Colonic mucosa (tissue), 4 donors: Measurements from ENCODE around the gene ENO1. TPM values are rescaled to one million over a fixed set of nuclear protein-coding genes. Genes with fewer than 3 reads are reported as not detected.
"Not testable (repeated sequence)": the region's sequence is repeated elsewhere in the genome, so short reads cannot be mapped to it uniquely, and the experiment has no call there.

Experiments used
- DNase-seq: peaks from one replicate; pipeline ENCODE4 v3.0.0-alpha.2; 2020
- H3K27ac ChIP-seq: fragments of 200-600 bp; one replicate; pipeline ENCODE4 v1.8.0; 2021
- H3K27me3 ChIP-seq: fragments of 200-600 bp; one replicate; pipeline ENCODE4 v1.8.0; 2021
- H3K36me3 ChIP-seq: fragments of 200-600 bp; one replicate; pipeline ENCODE4 v1.8.0; 2021
- H3K4me1 ChIP-seq: fragments of 200-600 bp; one replicate; pipeline ENCODE4 v1.8.0; 2021; ENCODE audit warnings: mild to moderate bottlenecking
- H3K4me3 ChIP-seq: fragments of 200-600 bp; one replicate; pipeline ENCODE4 v1.8.0; 2021
- H3K9ac ChIP-seq, 2 donors: one replicate each; pipeline ENCODE4 v1.7.0; 2013; ENCODE audit warnings: control low read depth in 2 of 2, low read depth in 2 of 2, low read length in 2 of 2
- H3K9me3 ChIP-seq: fragments of 200-600 bp; one replicate; pipeline ENCODE4 v1.8.0; 2021
- CTCF ChIP-seq: fragments of 200-600 bp; IDR thresholded peaks from one replicate; pipeline ENCODE4 v1.8.0; 2022; ENCODE audit warnings: antibody characterized with exemption, mild to moderate bottlenecking
- intact Hi-C: fragments of 100-400 bp; cut with DNase I; formaldehyde crosslinking; loops from one replicate; pipeline ENCODE4 v1.14.1; 2022
- total RNA-seq, 2 donors: library from RNA; stranded (reverse); fragmentation: NEBNext Ultra II Directional in 1 of 2; extraction: Animal tissue kit (Norgen Biotek cat#: 25700) in 1 of 2; gene quantifications; one replicate each; pipeline ENCODE4 v1.2.1, GENCODE V29; 2021
- donor health status: healthy.
- donor health status: DM: no; HTN: no; CAD: no.
- donor health status: DM: no; HTN: no; CAD: no.

Gene ENO1
- total RNA-seq, 2 donors from 2014 or later = 982 to 1,067 TPM

DNA sequence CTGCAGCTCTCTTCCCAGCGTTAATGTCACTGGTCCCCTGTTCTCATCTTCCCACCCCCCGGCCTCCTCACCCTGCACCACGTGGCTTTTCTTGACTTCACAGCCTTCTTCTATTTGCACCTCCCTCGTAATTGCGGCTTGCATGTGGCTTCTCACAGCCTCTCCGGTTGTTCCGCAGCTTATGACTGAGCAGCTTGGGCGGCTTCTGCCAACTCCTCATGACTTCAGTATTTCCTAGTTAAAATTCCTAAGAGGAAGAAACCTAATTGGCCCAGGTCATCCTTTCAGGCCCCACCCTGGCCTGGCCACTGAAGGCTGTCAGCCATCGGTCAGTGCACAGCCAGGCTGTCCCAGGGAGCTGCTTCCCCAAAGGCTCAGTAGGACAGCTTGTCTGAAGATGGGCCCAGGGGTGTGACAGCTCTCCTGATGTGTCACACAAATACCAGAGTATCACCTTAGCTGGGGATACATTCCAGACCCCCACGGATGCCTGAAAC is 52.5 kb downstream of the ENO1 start:
- intact Hi-C loops = no loop called here
- Histone ChIP-seq H3K9ac (no peak overlapping the region), H3K4me3 (no peak overlapping the region), H3K4me1 (peaks cover 5% of the 10 kb centered on the region), H3K27me3 (no peaks in the 10 kb centered on the region), H3K36me3 (no peaks in the 10 kb centered on the region), H3K27ac (no peak overlapping the region), H3K9me3 (no peaks in the 10 kb centered on the region)
- no peak for DNase-seq
- no peak for TF ChIP-seq CTCF

DNA sequence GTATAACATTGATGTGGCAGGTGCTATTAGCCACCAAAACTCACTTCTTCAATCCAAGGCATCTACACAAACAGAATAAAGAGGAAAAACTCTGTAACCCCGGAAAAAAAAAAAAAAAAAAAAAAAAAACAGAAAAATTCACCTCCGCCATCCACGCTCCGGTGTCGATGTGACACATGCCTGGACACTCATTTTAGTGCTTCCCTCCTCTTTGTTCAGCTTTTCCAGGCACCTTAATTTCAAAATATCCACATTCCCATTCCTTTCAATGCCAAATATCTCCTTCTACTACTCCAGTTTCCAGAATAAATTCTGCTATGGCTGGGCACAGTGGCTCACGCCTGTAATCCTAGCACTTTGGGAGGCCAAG is 55.2 kb downstream of the ENO1 start:
- no peak for TF ChIP-seq CTCF
- Histone ChIP-seq H3K4me1 (peaks cover 7% of the 10 kb centered on the region), H3K9ac (peak overlapping the region in 1 of 2 donors; percentile 0), H3K9me3 (no peaks in the 10 kb centered on the region), H3K4me3 (no peak overlapping the region), H3K36me3 (no peaks in the 10 kb centered on the region), H3K27ac (peak overlapping the region; percentile 49), H3K27me3 (no peaks in the 10 kb centered on the region)
- intact Hi-C loops = no loop called here
- no peak for DNase-seq

- intact Hi-C loops = no loop called here
- Histone ChIP-seq H3K4me3 (no peak overlapping the region), H3K9me3 (no peaks in the 10 kb centered on the region), H3K9ac (peak overlapping the region in 1 of 2 donors; percentile 0), H3K27me3 (no peaks in the 10 kb centered on the region), H3K36me3 (no peaks in the 10 kb centered on the region), H3K27ac (peak overlapping the region; percentile 49), H3K4me1 (peaks cover 8% of the 10 kb centered on the region)
- no peak for TF ChIP-seq CTCF
- peak; percentile 30 for DNase-seq
Observed at GRCh38 chr1:8822373-8823294, 55.9 kb downstream of the ENO1 start.

- H3K4me3 ChIP-seq = no peak overlapping the region
Observed at GRCh38 chr1:8821084-8821483, 57.4 kb downstream of the ENO1 start.

GRCh38 chr1:8818789-8819188 is 59.7 kb downstream of the ENO1 start:
- intact Hi-C loops, H3K9ac ChIP-seq, H3K9me3 ChIP-seq, H3K4me3 ChIP-seq, H3K4me1 ChIP-seq, DNase-seq, H3K27me3 ChIP-seq, H3K36me3 ChIP-seq: not testable (repeated sequence)
- H3K27ac ChIP-seq = peak overlapping the region; percentile 83

More at GRCh38 chr1:8821084-8821483, 57.4 kb downstream of the ENO1 start:
- H3K9me3 ChIP-seq = no peaks in the 10 kb centered on the region
- TF ChIP-seq CTCF = no peak
- H3K27ac ChIP-seq = no peak overlapping the region
- peaks cover 8% of the 10 kb centered on the region for H3K4me1 ChIP-seq
- H3K9ac ChIP-seq = no peak overlapping the region
- no peaks in the 10 kb centered on the region for H3K36me3 ChIP-seq
- DNase-seq = no peak
- no peaks in the 10 kb centered on the region for H3K27me3 ChIP-seq
- intact Hi-C loops = no loop called here

DNA sequence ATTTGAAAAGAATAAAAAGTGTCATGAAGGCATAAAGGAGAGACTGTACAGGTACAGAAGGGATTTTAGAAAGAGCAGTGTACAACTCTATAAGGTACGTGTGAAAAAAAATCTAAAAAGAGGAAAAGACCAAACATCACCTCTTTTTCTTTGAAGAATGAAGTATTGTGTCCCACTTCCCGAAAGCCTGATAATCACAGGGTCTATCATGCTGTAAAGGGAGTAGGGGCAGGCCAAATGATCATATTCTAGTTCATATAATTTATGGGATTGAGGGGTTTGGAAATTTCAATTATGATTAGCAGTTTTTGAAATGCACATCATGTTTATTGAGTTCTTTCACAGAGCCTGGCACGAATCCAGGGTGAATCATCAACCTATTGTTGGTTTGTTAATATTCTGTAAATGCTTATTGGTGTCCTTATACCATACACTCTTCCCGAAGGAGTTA is 60.1 kb downstream of the ENO1 start:
- TF ChIP-seq CTCF = no peak

More for the DNA sequence above, 60.1 kb downstream of the ENO1 start:
- Histone ChIP-seq H3K9me3 (no peaks in the 10 kb centered on the region), H3K4me3 (peak overlapping the region; percentile 81), H3K4me1 (peaks cover 8% of the 10 kb centered on the region), H3K27ac (peak overlapping the region; percentile 83), H3K27me3 (no peaks in the 10 kb centered on the region), H3K9ac (peak overlapping the region; percentile 80 to 83), H3K36me3 (no peaks in the 10 kb centered on the region)
- intact Hi-C loops = no loop called here
- DNase-seq = peak; percentile 59
